HepG2 (cell line): ENCODE measurements around the gene MRPL30. TPM values are rescaled to one million over a fixed set of nuclear protein-coding genes. Genes with fewer than 3 reads are reported as not detected.

Experiments
- ARNT ChIP-seq: fragments of 450-650 bp; IDR thresholded peaks from 2 replicates; pipeline ENCODE4 v1.6.1; 2017
- ARNTL ChIP-seq: sonication (generic); formaldehyde crosslinking; IDR thresholded peaks from 2 replicates; pipeline ENCODE4 v1.4.0; 2020; ENCODE audit warnings: mild to moderate bottlenecking, missing genetic modification reagents
- ETS1 ChIP-seq: sonication (generic); formaldehyde crosslinking; IDR thresholded peaks from 2 replicates; pipeline ENCODE4 v1.4.0; 2020; ENCODE audit warnings: missing genetic modification reagents
- MEIS1 ChIP-seq: sonication (generic); formaldehyde crosslinking; IDR thresholded peaks from 2 replicates; pipeline ENCODE4 v1.9.0; 2021; ENCODE audit warnings: mild to moderate bottlenecking, missing genetic modification reagents, moderate library complexity, borderline replicate concordance
- PHB2 ChIP-seq: fragments of 450-650 bp; IDR thresholded peaks from 2 replicates; pipeline ENCODE4 v1.6.1; 2018; ENCODE audit not compliant: partially characterized antibody
- SAFB2 ChIP-seq: sonication (generic); formaldehyde crosslinking; IDR thresholded peaks from 2 replicates; pipeline ENCODE4 v1.5.1; 2020; ENCODE audit warnings: missing genetic modification reagents, low read depth, mild to moderate bottlenecking, borderline replicate concordance
- THRA ChIP-seq: sonication (generic); formaldehyde crosslinking; IDR thresholded peaks from 2 replicates; pipeline ENCODE4 v1.4.0; 2020; ENCODE audit warnings: missing genetic modification reagents, borderline replicate concordance
- ZBTB40 ChIP-seq, 2 experiments: fragments of 450-650 bp in 1 of 2; sonication (generic) in 1 of 2; formaldehyde crosslinking in 1 of 2; IDR thresholded peaks; 2 replicates each; pipeline versions ENCODE4 v1.6.1 to v1.8.0; 2016 to 2022; ENCODE audit warnings: antibody characterized with exemption in 1 of 2, mild to moderate bottlenecking in 1 of 2, missing genetic modification reagents in 1 of 2
- ZNF607 ChIP-seq: sonication (generic); formaldehyde crosslinking; IDR thresholded peaks from 2 replicates; pipeline ENCODE4 v1.5.1; 2020; ENCODE audit warnings: missing genetic modification reagents, mild to moderate bottlenecking, borderline replicate concordance
- ZNF773 ChIP-seq: sonication (generic); formaldehyde crosslinking; IDR thresholded peaks from 2 replicates; pipeline ENCODE4 v1.4.0; 2020; ENCODE audit warnings: missing genetic modification reagents, borderline replicate concordance
- ZXDC ChIP-seq: sonication (generic); formaldehyde crosslinking; IDR thresholded peaks from 2 replicates; pipeline ENCODE4 v1.5.0; 2020; ENCODE audit warnings: mild to moderate bottlenecking, missing genetic modification reagents
- polyA plus RNA-seq, 8 experiments: library from polyadenylated mRNA; depleted of rRNA in 3 of 8; stranded (reverse) in 7 of 8; unstranded in 1 of 8; fragments of >200 nt; fragmentation: Illumina TruSeq in 4 of 8; extraction: Trizol in 4 of 8; gene quantifications; 2 replicates each; pipeline versions ENCODE4 v1.2.1 to v1.2.3, GENCODE V29; 2011 to 2016; ENCODE audit warnings: low read depth in 4 of 8, missing spikeins in 1 of 8, mixed read lengths in 1 of 8; ENCODE audit not compliant: insufficient read depth in 1 of 8
- total RNA-seq, 5 experiments: library from RNA; depleted of rRNA; stranded (reverse); fragments of >200 nt; fragmentation: Illumina TruSeq; extraction: Trizol; gene quantifications; 2 replicates each; pipeline ENCODE4 v1.2.3, GENCODE V29; 2016; ENCODE audit warnings: low read depth in 1 of 5

The MRPL30 gene
- total and polyA plus RNA-seq, 2 of the 13 experiments (the other 11 are each of a cell fraction or from before 2014, with no cell fraction given): 30.2 to 75.3 TPM

- TF ChIP-seq ZBTB40 (IDR thresholded peaks at IDR 0.05) (no peak), ZBTB40 (CRISPR knock-in tag; IDR thresholded peaks at IDR 0.05) (no peak; the same call in 1 of the 2 replicates), ARNT (no peak), PHB2 (no peak), SAFB2 (CRISPR knock-in tag) (peak; percentile 98; the same call in 1 of the 2 replicates), ARNTL (CRISPR knock-in tag) (peak; percentile 5; the same call in 1 of the 2 replicates), ZNF773 (no peak), MEIS1 (peak; percentile 92; the same call in 1 of the 2 replicates), ZNF607 (CRISPR knock-in tag) (peak; percentile 89; the same call in 1 of the 2 replicates), ETS1 (CRISPR knock-in tag) (no peak), ZXDC (CRISPR knock-in tag) (no peak; the same call in 1 of the 2 replicates), THRA (CRISPR knock-in tag) (0 out of 2 replicates have a peak, but pooled peaks have one; percentile 33)
Observed at GRCh38 chr2:99141110-99142108, 39.6 kb upstream of the MRPL30 start, which contains the start of gene C2orf15 (continued).
